Spleen (tissue), 7 donors: ENCODE data around the gene RAB7A.

ENCODE experiments used
- POLR2A ChIP-seq, 3 donors: fragments of 450-650 bp; IDR thresholded peaks; one replicate each; pipeline ENCODE4 v1.5.1; 2017; ENCODE audit warnings: antibody characterized with exemption in 3 of 3, mild to moderate bottlenecking in 1 of 3
- TF ChIP-seq, protein P1 (sequence below), 11 experiments: fragments of 200-600 bp in 7 of 11; fragments of 450-650 bp in 4 of 11; sonication (generic) in 4 of 11; IDR thresholded peaks in 8 of 11; conservative IDR thresholded peaks in 3 of 11; 1 replicate in 7 of 11; 2 replicates in 4 of 11; pipeline versions ENCODE4 v1.4.0 to v1.8.0; 2016 to 2021; ENCODE audit warnings: antibody characterized with exemption in 11 of 11, inconsistent platforms in 4 of 11, mild to moderate bottlenecking in 1 of 11
- donor health status: DM: no; HTN: no; CAD: no; lungs with moderate emphysema.
- donor health status: DM: no; HTN: no; CAD: no.
- donor health status: DM: no; HTN: no; CAD: no.

DNA sequence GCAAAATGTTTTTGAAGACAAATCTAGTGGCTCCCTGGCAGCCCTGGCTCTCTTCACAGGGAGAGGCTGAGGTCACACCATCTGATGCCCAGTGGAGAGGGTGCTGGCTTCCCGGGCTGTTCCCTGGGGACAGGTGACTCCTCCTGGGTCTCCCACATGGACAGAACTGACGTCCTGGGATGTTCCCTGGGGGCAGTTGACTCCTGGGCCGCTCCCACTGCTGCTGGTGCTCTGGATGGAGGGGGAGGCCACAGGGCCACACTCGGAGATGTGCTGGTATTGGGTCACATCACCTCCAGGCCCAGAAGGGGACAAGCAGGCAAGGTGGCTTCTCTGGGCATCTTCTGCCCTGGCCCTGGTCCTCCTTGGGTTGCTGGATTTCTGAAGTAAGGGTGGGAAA is 125.6 kb downstream of the RAB7A start:
- TF ChIP-seq, protein P1, sequence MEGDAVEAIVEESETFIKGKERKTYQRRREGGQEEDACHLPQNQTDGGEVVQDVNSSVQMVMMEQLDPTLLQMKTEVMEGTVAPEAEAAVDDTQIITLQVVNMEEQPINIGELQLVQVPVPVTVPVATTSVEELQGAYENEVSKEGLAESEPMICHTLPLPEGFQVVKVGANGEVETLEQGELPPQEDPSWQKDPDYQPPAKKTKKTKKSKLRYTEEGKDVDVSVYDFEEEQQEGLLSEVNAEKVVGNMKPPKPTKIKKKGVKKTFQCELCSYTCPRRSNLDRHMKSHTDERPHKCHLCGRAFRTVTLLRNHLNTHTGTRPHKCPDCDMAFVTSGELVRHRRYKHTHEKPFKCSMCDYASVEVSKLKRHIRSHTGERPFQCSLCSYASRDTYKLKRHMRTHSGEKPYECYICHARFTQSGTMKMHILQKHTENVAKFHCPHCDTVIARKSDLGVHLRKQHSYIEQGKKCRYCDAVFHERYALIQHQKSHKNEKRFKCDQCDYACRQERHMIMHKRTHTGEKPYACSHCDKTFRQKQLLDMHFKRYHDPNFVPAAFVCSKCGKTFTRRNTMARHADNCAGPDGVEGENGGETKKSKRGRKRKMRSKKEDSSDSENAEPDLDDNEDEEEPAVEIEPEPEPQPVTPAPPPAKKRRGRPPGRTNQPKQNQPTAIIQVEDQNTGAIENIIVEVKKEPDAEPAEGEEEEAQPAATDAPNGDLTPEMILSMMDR (IDR thresholded peaks at IDR 0.05 in 8 of 11, conservative IDR thresholded peaks at IDR 0.05 in 3 of 11) = no peak
- TF ChIP-seq POLR2A (IDR thresholded peaks at IDR 0.05) = no peak
